Type B pancreatic cell (in vitro differentiated cells): Measurements from ENCODE around the gene UHRF2. TPM values are rescaled to one million over a fixed set of nuclear protein-coding genes. Genes with fewer than 3 reads are reported as not detected.
"Not testable (repeated sequence)": the region's sequence is repeated elsewhere in the genome, so short reads cannot be mapped to it uniquely, and the experiment has no call there.

ENCODE experiments used
- DNase-seq: peaks from one replicate; pipeline ENCODE4 v3.0.0; 2021; ENCODE audit warnings: mixed read lengths; ENCODE audit not compliant: unreplicated experiment; ENCODE audit errors: extremely low spot score
- H3K27ac Mint-ChIP-seq: 2 replicates; pipeline ENCODE4 v1.8.0; 2021; ENCODE audit warnings: mild to moderate bottlenecking, mixed read lengths
- H3K27me3 Mint-ChIP-seq: 2 replicates; pipeline ENCODE4 v1.8.0; 2021; ENCODE audit warnings: mixed read lengths
- H3K36me3 Mint-ChIP-seq: 2 replicates; pipeline ENCODE4 v1.8.0; 2021; ENCODE audit warnings: mixed read lengths
- H3K4me1 Mint-ChIP-seq: one replicate; pipeline ENCODE4 v1.8.0; 2021; ENCODE audit warnings: mixed read lengths; ENCODE audit not compliant: unreplicated experiment
- H3K4me3 Mint-ChIP-seq: 2 replicates; pipeline ENCODE4 v1.8.0; 2021; ENCODE audit warnings: mild to moderate bottlenecking, mixed read lengths
- H3K9me3 Mint-ChIP-seq: 2 replicates; pipeline ENCODE4 v1.8.0; 2021; ENCODE audit warnings: mixed read lengths
- CTCF ChIP-seq: fragments of 200-600 bp; sonication (generic); conservative IDR thresholded peaks from 2 replicates; pipeline ENCODE4 v1.5.0; 2021; ENCODE audit warnings: antibody characterized with exemption, mild to moderate bottlenecking
- long read RNA-seq: library from polyadenylated mRNA; unstranded; transcript quantifications from one replicate; pipeline ENCODE4 v2.0.0, GENCODE V29; 2020
- total RNA-seq: library from RNA; stranded (reverse); gene quantifications from 2 replicates; pipeline ENCODE4 v1.2.1, GENCODE V29; 2021; ENCODE audit warnings: low replicate concordance

Gene UHRF2
- total RNA-seq, result 42.3 and 61.0 TPM in 2 replicates
- long read RNA-seq, partial matches to known transcripts, result 6 of 11 reads
- long read RNA-seq, other reads (novel, unspliced or antisense), result 4 of 11 reads

GRCh38 chr9:6412487-6413364 lies at the start of gene UHRF2:
TSS of gene UHRF2 (plus strand) at chr9:6413199. CDS start at chr9:6413491, 292 bp downstream.
- H3K36me3 Mint-ChIP-seq, result peaks cover 8% of the 10 kb centered on the region
- H3K27me3 Mint-ChIP-seq, result peaks cover 8% of the 10 kb centered on the region
- TF ChIP-seq CTCF, result peak; percentile 26
- H3K27ac Mint-ChIP-seq, result peak within 1 kb of the TSS; percentile 85
- DNase-seq, result peak; percentile 97
- H3K9me3 Mint-ChIP-seq, result no peaks in the 10 kb centered on the region
- H3K4me3 Mint-ChIP-seq, result peak within 1 kb of the TSS; percentile 89
- peaks cover 17% of the 10 kb centered on the region for H3K4me1 Mint-ChIP-seq

GRCh38 chr9:6367128-6367890 lies 45.7 kb upstream of the UHRF2 start:
- H3K27me3 Mint-ChIP-seq, result no peaks in the 10 kb centered on the region
- H3K27ac Mint-ChIP-seq, result no peak overlapping the region
- no peak overlapping the region for H3K4me3 Mint-ChIP-seq
- TF ChIP-seq CTCF, result no peak
- no peaks in the 10 kb centered on the region for H3K9me3 Mint-ChIP-seq
- no peak for DNase-seq
- H3K36me3 Mint-ChIP-seq, result no peaks in the 10 kb centered on the region
- H3K4me1 Mint-ChIP-seq, result no peaks in the 10 kb centered on the region

GRCh38 chr9:6368831-6369230 lies 44.2 kb upstream of the UHRF2 start:
- H3K4me3 Mint-ChIP-seq, result no peak overlapping the region
- no peak for TF ChIP-seq CTCF

GRCh38 chr9:6381477-6382012 lies 31.5 kb upstream of the UHRF2 start:
- H3K36me3 Mint-ChIP-seq, H3K27ac Mint-ChIP-seq, H3K4me1 Mint-ChIP-seq, H3K4me3 Mint-ChIP-seq, H3K9me3 Mint-ChIP-seq, H3K27me3 Mint-ChIP-seq, DNase-seq: not testable (repeated sequence)

More at GRCh38 chr9:6368831-6369230, 44.2 kb upstream of the UHRF2 start:
- Mint-ChIP-seq H3K27ac (no peak overlapping the region), H3K4me1 (no peaks in the 10 kb centered on the region), H3K9me3 (no peaks in the 10 kb centered on the region), H3K36me3 (no peaks in the 10 kb centered on the region), H3K27me3 (no peaks in the 10 kb centered on the region)
- DNase-seq, result no peak

GRCh38 chr9:6382681-6383080 lies 30.3 kb upstream of the UHRF2 start:
- no peak overlapping the region for H3K27ac Mint-ChIP-seq

More at GRCh38 chr9:6382681-6383080, 30.3 kb upstream of the UHRF2 start:
- no peaks in the 10 kb centered on the region for H3K4me1 Mint-ChIP-seq
- TF ChIP-seq CTCF, result no peak
- no peaks in the 10 kb centered on the region for H3K36me3 Mint-ChIP-seq
- no peak overlapping the region for H3K4me3 Mint-ChIP-seq
- peaks cover 7% of the 10 kb centered on the region for H3K27me3 Mint-ChIP-seq
- no peak for DNase-seq
- no peaks in the 10 kb centered on the region for H3K9me3 Mint-ChIP-seq
